MM.1S (cell line): ENCODE results near the gene MYOC.

Experiments
- EZH2 ChIP-seq: fragments of 300-600 bp; sonication (generic); optimal IDR thresholded peaks from 2 replicates; pipeline ENCODE3; 2017; ENCODE audit warnings: low read depth, mild to moderate bottlenecking, antibody characterized with exemption, low read length, mixed read lengths
- EZH2phosphoT487 ChIP-seq: fragments of 300-600 bp; sonication (generic); IDR thresholded peaks from 2 replicates; pipeline ENCODE4 v1.6.1; 2018; ENCODE audit warnings: antibody characterized with exemption, low read length
- TF ChIP-seq, protein P1 (sequence below): fragments of 300-600 bp; sonication (generic); IDR thresholded peaks from 2 replicates; pipeline ENCODE4 v1.5.1; 2016; ENCODE audit warnings: antibody characterized with exemption, low read length, mixed read lengths

DNA sequence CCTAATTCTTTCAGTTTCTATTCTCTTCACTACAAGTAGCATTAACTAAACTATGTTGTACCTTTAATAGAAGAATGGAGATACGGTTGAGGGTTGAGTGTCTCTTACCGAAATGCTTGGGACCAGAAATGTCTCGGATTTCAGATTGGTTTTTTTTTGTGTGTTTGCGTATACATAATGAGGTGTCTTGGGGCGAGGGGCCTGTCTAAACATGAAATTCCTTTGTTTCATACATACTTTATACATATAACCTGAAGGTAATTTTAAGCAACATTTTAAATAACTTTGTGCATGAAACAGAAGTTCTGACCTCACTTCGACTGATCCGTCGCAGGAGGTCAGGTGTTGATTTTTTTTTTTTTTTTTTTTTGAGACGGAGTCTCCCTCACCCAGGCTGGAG, 66.8 kb downstream of the MYOC start:
- TF ChIP-seq, protein P1, sequence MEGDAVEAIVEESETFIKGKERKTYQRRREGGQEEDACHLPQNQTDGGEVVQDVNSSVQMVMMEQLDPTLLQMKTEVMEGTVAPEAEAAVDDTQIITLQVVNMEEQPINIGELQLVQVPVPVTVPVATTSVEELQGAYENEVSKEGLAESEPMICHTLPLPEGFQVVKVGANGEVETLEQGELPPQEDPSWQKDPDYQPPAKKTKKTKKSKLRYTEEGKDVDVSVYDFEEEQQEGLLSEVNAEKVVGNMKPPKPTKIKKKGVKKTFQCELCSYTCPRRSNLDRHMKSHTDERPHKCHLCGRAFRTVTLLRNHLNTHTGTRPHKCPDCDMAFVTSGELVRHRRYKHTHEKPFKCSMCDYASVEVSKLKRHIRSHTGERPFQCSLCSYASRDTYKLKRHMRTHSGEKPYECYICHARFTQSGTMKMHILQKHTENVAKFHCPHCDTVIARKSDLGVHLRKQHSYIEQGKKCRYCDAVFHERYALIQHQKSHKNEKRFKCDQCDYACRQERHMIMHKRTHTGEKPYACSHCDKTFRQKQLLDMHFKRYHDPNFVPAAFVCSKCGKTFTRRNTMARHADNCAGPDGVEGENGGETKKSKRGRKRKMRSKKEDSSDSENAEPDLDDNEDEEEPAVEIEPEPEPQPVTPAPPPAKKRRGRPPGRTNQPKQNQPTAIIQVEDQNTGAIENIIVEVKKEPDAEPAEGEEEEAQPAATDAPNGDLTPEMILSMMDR, result no peak
- no peak for TF ChIP-seq EZH2
- no peak for TF ChIP-seq EZH2phosphoT487
